ENCODE results near the gene CACHD1.
"Not testable (repeated sequence)": the region's sequence is repeated elsewhere in the genome, so short reads cannot be mapped to it uniquely, and the experiment has no call there.

CACHD1 gene

GRCh38 chr1:64594446-64594845 lies 124.5 kb downstream of the CACHD1 start:
- DNase-seq (ENCODE audit: low spot score), result no peak

- no peak for DNase-seq (ENCODE audit: low spot score)
These were observed 126.1 kb downstream of the CACHD1 start for GRCh38 chr1:64595871-64596515.

- no peak for DNase-seq (ENCODE audit: low spot score)
These were observed 127.2 kb downstream of the CACHD1 start for GRCh38 chr1:64597113-64597512.

GRCh38 chr1:64598100-64598571 lies 128.2 kb downstream of the CACHD1 start:
- DNase-seq (ENCODE audit: low spot score), result no peak

- DNase-seq (ENCODE audit: low spot score), result no peak
These were observed 129.3 kb downstream of the CACHD1 start for GRCh38 chr1:64599242-64599641.

- no peak for DNase-seq (ENCODE audit: low spot score)
These were observed 131.3 kb downstream of the CACHD1 start for GRCh38 chr1:64601207-64601606.

GRCh38 chr1:64608005-64608650 lies 138.2 kb downstream of the CACHD1 start:
- no peak for DNase-seq (ENCODE audit: low spot score)

- DNase-seq (ENCODE audit: low spot score), result no peak
These were observed 138.7 kb downstream of the CACHD1 start for GRCh38 chr1:64608651-64609048.

GRCh38 chr1:64610950-64611349 lies 141.0 kb downstream of the CACHD1 start:
- DNase-seq (ENCODE audit: low spot score), result not testable (repeated sequence)

GRCh38 chr1:64616039-64616438 lies 146.1 kb downstream of the CACHD1 start:
- DNase-seq (ENCODE audit: low spot score), result no peak

GRCh38 chr1:64623750-64624191 lies 153.8 kb downstream of the CACHD1 start:
- no peak for DNase-seq (ENCODE audit: low spot score)

GRCh38 chr1:64624218-64624713 lies 154.3 kb downstream of the CACHD1 start:
- DNase-seq (ENCODE audit: low spot score), result no peak

GRCh38 chr1:64624808-64625207 lies 154.9 kb downstream of the CACHD1 start:
- DNase-seq (ENCODE audit: low spot score), result no peak

- no peak for DNase-seq (ENCODE audit: low spot score)
These were observed 160.7 kb downstream of the CACHD1 start for GRCh38 chr1:64630611-64631010.

GRCh38 chr1:64631346-64632034 lies 161.6 kb downstream of the CACHD1 start:
- DNase-seq (ENCODE audit: low spot score), result no peak

- DNase-seq (ENCODE audit: low spot score), result no peak
These were observed 163.0 kb downstream of the CACHD1 start for GRCh38 chr1:64632936-64633335.

GRCh38 chr1:64645735-64646134 lies 175.8 kb downstream of the CACHD1 start:
- DNase-seq (ENCODE audit: low spot score), result no peak

- DNase-seq (ENCODE audit: low spot score), result no peak
These were observed 180.5 kb downstream of the CACHD1 start for GRCh38 chr1:64650411-64650810.

- no peak for DNase-seq (ENCODE audit: low spot score)
These were observed 181.9 kb downstream of the CACHD1 start for GRCh38 chr1:64651841-64652240.

GRCh38 chr1:64653466-64653865 lies 183.5 kb downstream of the CACHD1 start:
- no peak for DNase-seq (ENCODE audit: low spot score)

- DNase-seq (ENCODE audit: low spot score), result no peak
These were observed 184.8 kb downstream of the CACHD1 start for GRCh38 chr1:64654519-64655341.

- DNase-seq (ENCODE audit: low spot score), result no peak
These were observed 185.9 kb downstream of the CACHD1 start for GRCh38 chr1:64655861-64656260.
